Neural crest cell (in vitro differentiated cells): ENCODE measurements around the gene APP. TPM values are rescaled to one million over a fixed set of nuclear protein-coding genes. Genes with fewer than 3 reads are reported as not detected.

Source experiments
- DNase-seq: peaks from one replicate; pipeline ENCODE4 v3.0.0; 2021; ENCODE audit warnings: low read depth, mixed read lengths, low spot score
- H3K27ac Mint-ChIP-seq: one replicate; pipeline ENCODE4 v1.8.0; 2021; ENCODE audit warnings: mild to moderate bottlenecking, mixed read lengths; ENCODE audit not compliant: unreplicated experiment
- H3K27me3 Mint-ChIP-seq: 2 replicates; pipeline ENCODE4 v1.8.0; 2021; ENCODE audit warnings: low read depth, mild to moderate bottlenecking, mixed read lengths
- H3K36me3 Mint-ChIP-seq: 2 replicates; pipeline ENCODE4 v1.8.0; 2021; ENCODE audit warnings: low read depth, mild to moderate bottlenecking, mixed read lengths
- H3K4me1 Mint-ChIP-seq: 2 replicates; pipeline ENCODE4 v1.8.0; 2021; ENCODE audit warnings: mixed read lengths
- H3K4me3 Mint-ChIP-seq: one replicate; pipeline ENCODE4 v1.8.0; 2021; ENCODE audit warnings: mild to moderate bottlenecking, mixed read lengths
- H3K9me3 Mint-ChIP-seq: 2 replicates; pipeline ENCODE4 v1.8.0; 2021; ENCODE audit warnings: mixed read lengths
- CTCF ChIP-seq: fragments of 200-600 bp; sonication (generic); conservative IDR thresholded peaks from 2 replicates; pipeline ENCODE4 v1.5.0; 2021; ENCODE audit warnings: antibody characterized with exemption, mild to moderate bottlenecking
- total RNA-seq: library from RNA; stranded (reverse); gene quantifications from 2 replicates; pipeline ENCODE4 v1.2.1, GENCODE V29; 2021

The APP gene
- total RNA-seq, 1 donor from 2014 or later: 254 TPM

GRCh38 chr21:26142363-26142762 lies 28.2 kb downstream of the APP start:
- no peak overlapping the region for H3K4me3 Mint-ChIP-seq

GRCh38 chr21:26140926-26141325 lies 29.6 kb downstream of the APP start:
- TF ChIP-seq CTCF: no peak
- Mint-ChIP-seq H3K9me3 (peaks cover 2% of the 10 kb centered on the region), H3K4me3 (no peak overlapping the region), H3K36me3 (peaks cover 9% of the 10 kb centered on the region), H3K4me1 (peaks cover 10% of the 10 kb centered on the region), H3K27me3 (no peaks in the 10 kb centered on the region), H3K27ac (no peak overlapping the region)
- no peak for DNase-seq

More at GRCh38 chr21:26142363-26142762, 28.2 kb downstream of the APP start:
- DNase-seq: no peak
- peaks cover 9% of the 10 kb centered on the region for H3K36me3 Mint-ChIP-seq
- TF ChIP-seq CTCF: no peak
- no peak overlapping the region for H3K27ac Mint-ChIP-seq
- peaks cover 2% of the 10 kb centered on the region for H3K9me3 Mint-ChIP-seq
- H3K27me3 Mint-ChIP-seq: no peaks in the 10 kb centered on the region
- peaks cover 10% of the 10 kb centered on the region for H3K4me1 Mint-ChIP-seq

- no peak overlapping the region for H3K27ac Mint-ChIP-seq
- H3K4me3 Mint-ChIP-seq: no peak overlapping the region
- H3K27me3 Mint-ChIP-seq: no peaks in the 10 kb centered on the region
- H3K36me3 Mint-ChIP-seq: peaks cover 9% of the 10 kb centered on the region
- no peak for TF ChIP-seq CTCF
- H3K4me1 Mint-ChIP-seq: peaks cover 14% of the 10 kb centered on the region
- no peak for DNase-seq
- peaks cover 2% of the 10 kb centered on the region for H3K9me3 Mint-ChIP-seq
These were observed 30.4 kb downstream of the APP start for GRCh38 chr21:26140164-26140579.

- peaks cover 18% of the 10 kb centered on the region for H3K4me1 Mint-ChIP-seq
- no peak for DNase-seq
- no peak overlapping the region for H3K27ac Mint-ChIP-seq
- peaks cover 5% of the 10 kb centered on the region for H3K9me3 Mint-ChIP-seq
- TF ChIP-seq CTCF: no peak
- peaks cover 12% of the 10 kb centered on the region for H3K36me3 Mint-ChIP-seq
- no peak overlapping the region for H3K4me3 Mint-ChIP-seq
- H3K27me3 Mint-ChIP-seq: no peaks in the 10 kb centered on the region
These were observed 31.8 kb downstream of the APP start for GRCh38 chr21:26138615-26139257.

- no peak overlapping the region for H3K27ac Mint-ChIP-seq
- H3K4me1 Mint-ChIP-seq: peaks cover 19% of the 10 kb centered on the region
- DNase-seq: no peak
- H3K4me3 Mint-ChIP-seq: no peak overlapping the region
- no peaks in the 10 kb centered on the region for H3K27me3 Mint-ChIP-seq
- peaks cover 12% of the 10 kb centered on the region for H3K36me3 Mint-ChIP-seq
- H3K9me3 Mint-ChIP-seq: peaks cover 5% of the 10 kb centered on the region
- no peak for TF ChIP-seq CTCF
These were observed 33.0 kb downstream of the APP start for GRCh38 chr21:26137379-26138060.
